ENCODE measurements around the gene GNG7.

DNA sequence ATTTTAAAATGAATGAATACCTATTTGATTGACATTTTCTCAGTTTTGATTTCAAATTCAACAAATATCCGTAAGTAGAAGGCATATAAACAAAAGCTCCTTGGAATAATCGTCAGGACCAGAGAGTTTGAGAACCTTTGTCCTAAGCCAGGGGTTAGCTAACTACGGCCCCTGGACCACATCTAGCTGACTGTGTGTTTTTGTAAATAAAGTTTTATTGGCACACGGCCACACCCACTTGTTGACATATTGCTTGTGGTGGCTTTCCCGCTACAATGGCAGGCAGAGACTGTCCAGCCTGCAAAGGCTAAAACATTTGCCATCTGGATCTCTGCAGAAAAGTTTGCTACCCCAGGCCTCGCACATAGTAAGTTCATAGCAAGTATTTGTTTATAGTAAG is 83.4 kb downstream of the GNG7 start:
- TF ChIP-seq CTCF (IDR thresholded peaks at IDR 0.05) (no peak), ATF1 (CRISPR knock-in tag; IDR thresholded peaks at IDR 0.05) (no peak), TP53 (CRISPR knock-in tag; IDR thresholded peaks at IDR 0.05) (no peak), NR1H2 (CRISPR knock-in tag; IDR thresholded peaks at IDR 0.05) (no peak), ATF6 (CRISPR knock-in tag; IDR thresholded peaks at IDR 0.05) (no peak), ESRRA (CRISPR knock-in tag; IDR thresholded peaks at IDR 0.05; ENCODE audit: borderline replicate concordance) (no peak), ZNF416 (CRISPR knock-in tag; IDR thresholded peaks at IDR 0.05) (no peak), ATF2 (CRISPR knock-in tag; IDR thresholded peaks at IDR 0.05; ENCODE audit: borderline replicate concordance, low read depth) (no peak)
- TF ChIP-seq, protein P1, sequence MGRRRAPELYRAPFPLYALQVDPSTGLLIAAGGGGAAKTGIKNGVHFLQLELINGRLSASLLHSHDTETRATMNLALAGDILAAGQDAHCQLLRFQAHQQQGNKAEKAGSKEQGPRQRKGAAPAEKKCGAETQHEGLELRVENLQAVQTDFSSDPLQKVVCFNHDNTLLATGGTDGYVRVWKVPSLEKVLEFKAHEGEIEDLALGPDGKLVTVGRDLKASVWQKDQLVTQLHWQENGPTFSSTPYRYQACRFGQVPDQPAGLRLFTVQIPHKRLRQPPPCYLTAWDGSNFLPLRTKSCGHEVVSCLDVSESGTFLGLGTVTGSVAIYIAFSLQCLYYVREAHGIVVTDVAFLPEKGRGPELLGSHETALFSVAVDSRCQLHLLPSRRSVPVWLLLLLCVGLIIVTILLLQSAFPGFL (CRISPR knock-in tag; IDR thresholded peaks at IDR 0.05; ENCODE audit: borderline replicate concordance), result no peak

Data from WTC11 (cell line).